C4-2B (cell line): ENCODE data around the gene CEL.
A peak's percentile ranks its signal among the peaks of the same experiment; 100 is the strongest.

Source experiments
- CTCF ChIP-seq: fragments of 450-650 bp; conservative IDR thresholded peaks from 2 replicates; pipeline ENCODE4 v1.5.1; 2017; ENCODE audit warnings: mild to moderate bottlenecking
- ZFX ChIP-seq: fragments of 450-650 bp; IDR thresholded peaks from 2 replicates; pipeline ENCODE4 v1.6.1; 2017

DNA sequence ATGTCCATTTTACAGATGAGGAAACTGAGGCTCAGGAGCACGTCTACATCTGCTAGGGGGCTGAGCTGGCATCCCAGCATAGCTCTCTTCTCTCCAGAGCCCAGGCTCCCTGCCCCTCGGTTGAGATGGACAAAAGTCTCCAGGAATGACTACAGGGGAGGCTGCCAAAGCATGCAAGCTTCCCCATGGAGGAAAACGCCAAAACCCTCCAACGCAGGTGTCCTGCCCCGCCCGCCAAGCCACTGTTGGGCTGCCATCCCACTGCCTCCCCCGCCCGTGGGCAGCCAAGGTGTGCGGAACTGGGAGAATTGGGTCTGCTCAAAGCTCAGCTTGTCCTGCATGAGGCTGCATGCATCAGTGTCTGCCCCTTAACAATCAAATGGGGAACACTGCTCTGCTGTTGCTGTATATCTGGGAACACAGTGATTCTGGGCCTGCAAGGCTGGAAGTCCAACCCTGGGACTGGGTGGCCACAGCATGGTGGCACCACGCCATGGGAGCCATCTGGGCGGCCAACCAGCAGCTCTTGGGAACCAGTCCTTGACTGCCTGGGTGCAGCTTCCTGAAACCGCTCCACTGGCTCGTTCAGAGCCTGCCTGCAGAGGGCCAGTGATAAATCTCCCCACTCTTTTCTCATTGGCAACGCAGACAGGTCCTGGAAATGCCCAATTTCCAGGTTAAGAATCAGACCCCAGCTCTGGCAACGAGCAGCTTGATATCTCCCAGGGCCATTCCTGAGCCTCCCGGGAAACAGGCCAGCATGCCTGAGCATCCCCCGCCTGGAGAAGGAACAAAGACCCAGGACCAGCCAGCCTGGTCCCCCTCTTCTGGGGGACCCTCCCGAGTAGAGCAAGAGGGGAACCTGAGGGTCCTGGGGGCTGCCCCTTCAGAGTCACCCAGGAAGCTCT lies 55.7 kb downstream of the CEL start:
- TF ChIP-seq CTCF (no peak), ZFX (peak; percentile 28; the same call in 1 of the 2 replicates)
